Thoracic aorta (tissue), 2 donors: ENCODE data around the gene MAP7D2. TPM values are rescaled to one million over a fixed set of nuclear protein-coding genes. Genes with fewer than 3 reads are reported as not detected.

Experiments used
- ATAC-seq: fragments of 150-250 bp; one replicate; pipeline ENCODE4 v1.8.0; 2017; ENCODE audit warnings: low read depth; ENCODE audit not compliant: insufficient number of reproducible peaks, low FRiP score
- DNase-seq: peaks from one replicate; pipeline ENCODE4 v3.0.0-alpha.2; 2020; ENCODE audit warnings: low spot score
- H3K27ac ChIP-seq, 2 donors: fragments of 200-600 bp; sonication (generic); 1 replicate in 1 of 2; 2 replicates in 1 of 2; pipeline ENCODE4 v1.5.1; 2016; ENCODE audit warnings: mild to moderate bottlenecking in 2 of 2, moderate library complexity in 2 of 2
- H3K27me3 ChIP-seq: fragments of 200-600 bp; sonication (generic); replicated peaks from 2 replicates; pipeline ENCODE4 v1.6.0; 2016; ENCODE audit warnings: mild to moderate bottlenecking; ENCODE audit not compliant: insufficient read depth
- H3K36me3 ChIP-seq: fragments of 200-600 bp; sonication (generic); one replicate; pipeline ENCODE4 v1.5.1; 2016
- H3K4me1 ChIP-seq, 2 donors: fragments of 200-600 bp; sonication (generic); 1 replicate in 1 of 2; 2 replicates in 1 of 2; pipeline versions ENCODE4 v1.5.1 to v1.6.0; 2016; ENCODE audit warnings: low read depth in 2 of 2, mild to moderate bottlenecking in 1 of 2; ENCODE audit not compliant: control insufficient read depth in 1 of 2
- H3K4me3 ChIP-seq: fragments of 200-600 bp; sonication (generic); 2 replicates; pipeline ENCODE4 v1.5.1; 2016; ENCODE audit warnings: mild to moderate bottlenecking
- H3K9me3 ChIP-seq: fragments of 200-600 bp; sonication (generic); 2 replicates; pipeline ENCODE4 v1.5.1; 2016
- CTCF ChIP-seq: fragments of 200-600 bp; sonication (generic); IDR thresholded peaks from one replicate; pipeline ENCODE4 v1.5.1; 2019; ENCODE audit warnings: antibody characterized with exemption
- total RNA-seq, 2 donors: library from RNA; depleted of rRNA; stranded (reverse); fragments of >200 nt; gene quantifications; one replicate each; pipeline versions ENCODE4 v1.1.0 to v1.2.3, GENCODE V29; 2016

Gene MAP7D2
- total RNA-seq, 2 donors from 2014 or later: 0.14 TPM; not detected in 1

GRCh38 chrX:20089845-20090244 is 26.9 kb downstream of the MAP7D2 start:
- Histone ChIP-seq H3K27ac (no peak overlapping the region), H3K36me3 (no peaks in the 10 kb centered on the region), H3K9me3 (no peaks in the 10 kb centered on the region), H3K27me3 (no peaks in the 10 kb centered on the region), H3K4me3 (no peak overlapping the region), H3K4me1 (no peaks in the 10 kb centered on the region)
- ATAC-seq: no peak
- TF ChIP-seq CTCF: no peak
- DNase-seq: no peak

- no peak for TF ChIP-seq CTCF
- Histone ChIP-seq H3K9me3 (no peaks in the 10 kb centered on the region), H3K27me3 (no peaks in the 10 kb centered on the region), H3K36me3 (no peaks in the 10 kb centered on the region), H3K4me1 (no peaks in the 10 kb centered on the region), H3K4me3 (no peak overlapping the region), H3K27ac (no peak overlapping the region)
- DNase-seq (no peak), ATAC-seq (no peak)
Measured at GRCh38 chrX:20080277-20080676, 36.4 kb downstream of the MAP7D2 start.

GRCh38 chrX:20071511-20072079 is 45.1 kb downstream of the MAP7D2 start:
- no peaks in the 10 kb centered on the region for H3K9me3 ChIP-seq
- DNase-seq (no peak), ATAC-seq (no peak)
- H3K4me3 ChIP-seq: no peak overlapping the region
- no peaks in the 10 kb centered on the region for H3K27me3 ChIP-seq
- H3K36me3 ChIP-seq: no peaks in the 10 kb centered on the region
- H3K4me1 ChIP-seq: no peaks in the 10 kb centered on the region
- H3K27ac ChIP-seq: no peak overlapping the region
- no peak for TF ChIP-seq CTCF

GRCh38 chrX:20067709-20068561 is 48.8 kb downstream of the MAP7D2 start:
- peak; percentile 3 for DNase-seq
- Histone ChIP-seq H3K4me1 (no peaks in the 10 kb centered on the region), H3K9me3 (no peaks in the 10 kb centered on the region), H3K27me3 (no peaks in the 10 kb centered on the region), H3K27ac (peak overlapping the region in 1 of 2 donors; percentile 23), H3K36me3 (no peaks in the 10 kb centered on the region), H3K4me3 (no peak overlapping the region)
- TF ChIP-seq CTCF: no peak
- no peak for ATAC-seq

- Histone ChIP-seq H3K27me3 (no peaks in the 10 kb centered on the region), H3K36me3 (no peaks in the 10 kb centered on the region), H3K4me3 (no peak overlapping the region), H3K27ac (peak overlapping the region in 1 of 2 donors; percentile 23), H3K9me3 (no peaks in the 10 kb centered on the region), H3K4me1 (no peaks in the 10 kb centered on the region)
- no peak for DNase-seq
- no peak for TF ChIP-seq CTCF
- ATAC-seq: no peak
Measured at GRCh38 chrX:20066968-20067708, 49.6 kb downstream of the MAP7D2 start.
